K562 (cell line): ENCODE data around the gene BANP. TPM values are rescaled to one million over a fixed set of nuclear protein-coding genes. Genes with fewer than 3 reads are reported as not detected.

Experiments
- ATAC-seq: fragments of 200-7000 bp; cut with Tn5 transposase; 3 replicates; pipeline ENCODE4 v1.9.1; 2020; ENCODE audit warnings: moderate library complexity
- BruUV-seq: library from RNA; stranded (reverse); fragments of 400-500 nt; replicated peaks from 2 replicates; lab custom pipeline; 2021; lab: Mats Ljungman, UMichigan
- CTCF ChIA-PET: fragments of 300-600 bp; formaldehyde crosslinking; extraction: SDS; loops from one replicate; lab custom pipeline; 2021; ENCODE audit warnings: low intra/inter-chr PET ratio; lab: Yijun Ruan, JAX
- POLR2A ChIA-PET: fragments of 300-600, 350-650 bp; sonication (Branson Sonifier 250); formaldehyde crosslinking; extraction: SDS; loops from one replicate; lab custom pipeline; 2021; ENCODE audit warnings: antibody characterized with exemption, inconsistent platforms; lab: Yijun Ruan, JAX
- DNase-seq, 4 experiments: peaks; one replicate each; pipeline versions ENCODE4 v3.0.0 to v3.0.0-alpha.2; 2011 to 2018; ENCODE audit warnings: low spot score in 3 of 4, mixed read lengths in 3 of 4; ENCODE audit errors: extremely low read depth in 1 of 4
- FAIRE-seq: peaks from 2 replicates; lab custom pipeline; 2011; peaks lifted over from hg19 to GRCh38; lab: Jason Lieb, UNC
- H2AFZ ChIP-seq: 2 replicates; pipeline ENCODE4 v1.6.0; 2011; ENCODE audit warnings: low read depth, low read length, control low read depth, inconsistent platforms
- H3K27ac ChIP-seq: fragments of 200-600 bp; 3 replicates; pipeline ENCODE4 v1.8.0; 2011; ENCODE audit warnings: low read depth, mild to moderate bottlenecking, control low read depth, inconsistent platforms, low read length, moderate library complexity, mixed read lengths; ENCODE audit errors: extremely low read depth
- H3K27me3 ChIP-seq, 2 experiments: fragments of 300-600 bp in 1 of 2; 2 replicates in 1 of 2; 3 replicates in 1 of 2; pipeline versions ENCODE4 v1.6.0 to v1.8.0; 2011; ENCODE audit warnings: inconsistent platforms in 2 of 2, low read length in 2 of 2, mild to moderate bottlenecking in 1 of 2, mixed read lengths in 1 of 2, moderate library complexity in 1 of 2; ENCODE audit not compliant: control insufficient read depth in 2 of 2, insufficient read depth in 2 of 2
- H3K36me3 ChIP-seq: fragments of 300-600 bp; 3 replicates; pipeline ENCODE4 v1.8.0; 2011; ENCODE audit warnings: mild to moderate bottlenecking, low read length, inconsistent platforms; ENCODE audit not compliant: control insufficient read depth, insufficient read depth
- H3K4me1 ChIP-seq, 2 experiments: fragments of 200-600 bp in 1 of 2; replicated peaks in 1 of 2; 2 replicates in 1 of 2; 3 replicates in 1 of 2; pipeline versions ENCODE4 v1.5.1 to v1.8.0; 2011; ENCODE audit warnings: inconsistent platforms in 2 of 2, low read length in 2 of 2, mild to moderate bottlenecking in 1 of 2, mixed read lengths in 1 of 2, moderate library complexity in 1 of 2; ENCODE audit not compliant: control insufficient read depth in 2 of 2, insufficient read depth in 2 of 2
- H3K4me2 ChIP-seq: 2 replicates; pipeline ENCODE4 v1.6.1; 2011; ENCODE audit warnings: low read length, control low read depth, inconsistent platforms, mixed read lengths; ENCODE audit not compliant: insufficient read depth
- H3K4me3 ChIP-seq: fragments of 200-600 bp; sonication (generic), shearing (Covaris generic); 2 replicates; pipeline ENCODE4 v1.5.1; 2016; ENCODE audit warnings: control low read depth, inconsistent platforms
- H3K79me2 ChIP-seq: fragments of 200-600 bp; 3 replicates; pipeline ENCODE4 v1.8.0; 2011; ENCODE audit warnings: low read length, inconsistent platforms; ENCODE audit not compliant: control insufficient read depth, insufficient read depth
- H3K9ac ChIP-seq, 2 experiments: 2 replicates each; pipeline versions ENCODE4 v1.6.0 to v1.6.1; 2011; ENCODE audit warnings: low read depth in 2 of 2, low read length in 2 of 2, control low read depth in 1 of 2, inconsistent platforms in 1 of 2, mild to moderate bottlenecking in 1 of 2, mixed read lengths in 1 of 2; ENCODE audit not compliant: insufficient read depth in 1 of 2
- H3K9me1 ChIP-seq: one replicate; pipeline ENCODE4 v1.6.0; 2011; ENCODE audit warnings: inconsistent platforms, mild to moderate bottlenecking, low read length, moderate library complexity; ENCODE audit not compliant: control insufficient read depth, insufficient read depth
- H3K9me3 ChIP-seq: replicated peaks from 2 replicates; pipeline ENCODE4 v1.5.1; 2011; ENCODE audit warnings: low read depth, low read length, inconsistent platforms; ENCODE audit not compliant: control insufficient read depth, insufficient read depth
- H4K20me1 ChIP-seq: replicated peaks from 2 replicates; pipeline ENCODE4 v1.6.1; 2011; ENCODE audit warnings: low read length, inconsistent platforms, mixed read lengths; ENCODE audit not compliant: control insufficient read depth, insufficient read depth
- EGR1 ChIP-seq: fragments of 450-650 bp; conservative IDR thresholded peaks from 2 replicates; pipeline ENCODE4 v1.6.1; 2017; ENCODE audit warnings: mild to moderate bottlenecking
- GATA2 ChIP-seq: sonication (generic); formaldehyde crosslinking; IDR thresholded peaks from 2 replicates; pipeline ENCODE4 v1.4.0; 2020; ENCODE audit warnings: mild to moderate bottlenecking, missing genetic modification reagents
- SPI1 ChIP-seq: IDR thresholded peaks from 2 replicates; pipeline ENCODE4 v1.6.1; 2011; ENCODE audit warnings: low read depth, low read length, control low read depth, borderline replicate concordance
- ZNF184 ChIP-seq: sonication (generic); formaldehyde crosslinking; IDR thresholded peaks from 2 replicates; pipeline ENCODE4 v1.5.0; 2020; ENCODE audit warnings: missing genetic modification reagents
- WGBS: fragments of 100-300 bp; shearing (Covaris generic); methylation state at CpG from one replicate; pipeline ENCODE4 v1.1.6; 2016; ENCODE audit warnings: low coverage, mixed read lengths; ENCODE audit not compliant: insufficient coverage; ENCODE audit errors: missing lambda C conversion rate; 5-methylcytosine and 5-hydroxymethylcytosine counted together
- in situ Hi-C: fragments of 300-500 bp; cut with MboI; formaldehyde crosslinking; loops from 4 replicates; pipeline ENCODE4 v1.15.0; 2018; ENCODE audit warnings: inconsistent platforms, mixed read lengths
- intact Hi-C: fragments of 100-400 bp; cut with micrococcal nuclease; formaldehyde crosslinking; loops from 2 replicates; pipeline ENCODE4 v1.14.2; 2022
- polyA plus RNA-seq, 8 experiments: library from polyadenylated mRNA; depleted of rRNA in 4 of 8; stranded (reverse) in 5 of 8; unstranded in 3 of 8; fragments of >200 nt; fragmentation: Nextera tagmentation in 2 of 8; fragmentation: Illumina TruSeq in 1 of 8; extraction: Ambion mirVana in 2 of 8; extraction: Trizol in 1 of 8; gene quantifications; 2 replicates each; pipeline versions ENCODE4 v1.2.1 to v1.2.3, GENCODE V29; 2011 to 2014; ENCODE audit warnings: inconsistent platforms in 1 of 8, missing spikeins in 1 of 8
- total RNA-seq, 7 experiments: library from RNA; depleted of rRNA in 6 of 7; stranded (reverse); fragments of >200 nt in 6 of 7; fragmentation: Illumina TruSeq in 2 of 7; extraction: Trizol in 2 of 7; gene quantifications; 2 replicates each; pipeline versions ENCODE4 v1.2.1 to v1.2.3, GENCODE V29; 2011 to 2021; ENCODE audit warnings: low replicate concordance in 1 of 7
- TF ChIP-seq, protein P1 (sequence below), 3 experiments: IDR thresholded peaks in 2 of 3; conservative IDR thresholded peaks in 1 of 3; 2 replicates each; pipeline ENCODE4 v1.5.1; 2011 to 2012; ENCODE audit warnings: low read length in 3 of 3, mild to moderate bottlenecking in 3 of 3, control low read depth in 2 of 3, improper control_type of control experiment in 1 of 3, inconsistent platforms in 1 of 3, low read depth in 1 of 3, mixed read lengths in 1 of 3, moderate library complexity in 1 of 3; ENCODE audit not compliant: insufficient read depth in 2 of 3

The BANP gene
- total and polyA plus RNA-seq, 9 of the 15 experiments (the other 6 are each of a cell fraction or from before 2014, with no cell fraction given) = 4.6 to 22.1 (median 15.6) TPM

GRCh38 chr16:87926246-87927194 is 24.7 kb upstream of the BANP start:
- ChIA-PET CTCF (no interaction called here), POLR2A (no interaction called here)
- H3K4me3 ChIP-seq = no peak overlapping the region
- in situ Hi-C loops = no loop called here
- H3K9me1 ChIP-seq = no peaks in the 10 kb centered on the region
- intact Hi-C loops = no loop called here
- H4K20me1 ChIP-seq = peaks cover 2% of the 10 kb centered on the region; the same call in 1 of the 2 replicates
- ATAC-seq (no peak), DNase-seq (no peak), FAIRE-seq (no peak)
- no peaks in the 10 kb centered on the region for H3K36me3 ChIP-seq
- H3K9ac ChIP-seq = no peak overlapping the region
- WGBS = 6% methylated on average over 41 of the region's 44 CpGs
- no peaks in the 10 kb centered on the region for H3K79me2 ChIP-seq
- no peak overlapping the region for H3K4me2 ChIP-seq
- H3K27ac ChIP-seq = no peak overlapping the region
- BruUV-seq = no TSS peak
- H2AFZ ChIP-seq = no peak overlapping the region
- peaks cover 33 to 70% of the 10 kb centered on the region in 2 experiments for H3K27me3 ChIP-seq
- TF ChIP-seq EGR1 (peak; percentile 67), SPI1 (0 out of 2 replicates have a peak, but pooled peaks have one; percentile 12), GATA2 (CRISPR knock-in tag) (no peak)
- no peaks in the 10 kb centered on the region for H3K9me3 ChIP-seq
- peaks cover 0 to 10% of the 10 kb centered on the region in 2 experiments; a peak in 3 of 5 replicates for H3K4me1 ChIP-seq

- in situ Hi-C loops = no loop called here
- H3K9me1 ChIP-seq = no peaks in the 10 kb centered on the region
- BruUV-seq = no TSS peak
- no peak overlapping the region for H3K4me3 ChIP-seq
- no peak overlapping the region for H3K27ac ChIP-seq
- H3K27me3 ChIP-seq = peaks cover 39 to 74% of the 10 kb centered on the region in 2 experiments
- no peaks in the 10 kb centered on the region for H3K79me2 ChIP-seq
- no peak for TF ChIP-seq ZNF184 (CRISPR knock-in tag)
- TF ChIP-seq, protein P1, sequence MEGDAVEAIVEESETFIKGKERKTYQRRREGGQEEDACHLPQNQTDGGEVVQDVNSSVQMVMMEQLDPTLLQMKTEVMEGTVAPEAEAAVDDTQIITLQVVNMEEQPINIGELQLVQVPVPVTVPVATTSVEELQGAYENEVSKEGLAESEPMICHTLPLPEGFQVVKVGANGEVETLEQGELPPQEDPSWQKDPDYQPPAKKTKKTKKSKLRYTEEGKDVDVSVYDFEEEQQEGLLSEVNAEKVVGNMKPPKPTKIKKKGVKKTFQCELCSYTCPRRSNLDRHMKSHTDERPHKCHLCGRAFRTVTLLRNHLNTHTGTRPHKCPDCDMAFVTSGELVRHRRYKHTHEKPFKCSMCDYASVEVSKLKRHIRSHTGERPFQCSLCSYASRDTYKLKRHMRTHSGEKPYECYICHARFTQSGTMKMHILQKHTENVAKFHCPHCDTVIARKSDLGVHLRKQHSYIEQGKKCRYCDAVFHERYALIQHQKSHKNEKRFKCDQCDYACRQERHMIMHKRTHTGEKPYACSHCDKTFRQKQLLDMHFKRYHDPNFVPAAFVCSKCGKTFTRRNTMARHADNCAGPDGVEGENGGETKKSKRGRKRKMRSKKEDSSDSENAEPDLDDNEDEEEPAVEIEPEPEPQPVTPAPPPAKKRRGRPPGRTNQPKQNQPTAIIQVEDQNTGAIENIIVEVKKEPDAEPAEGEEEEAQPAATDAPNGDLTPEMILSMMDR (IDR thresholded peaks at IDR 0.05 in 2 of 3, conservative IDR thresholded peaks at IDR 0.05 in 1 of 3; ENCODE audit: insufficient read depth in 2 of 3, low read depth in 1 of 3, low read length in 3 of 3) = 0 out of 6 replicates have a peak, but pooled peaks of 1 of the 3 experiments have one; percentile 16
- TF ChIP-seq, all 486 proteins: peak for 1
- ChIA-PET POLR2A (interaction anchor here (0.6 kb wide), 1 partner anchor 24 kb away, joined by 3 read pairs; the partner anchor contains the start of gene BANP), CTCF (no interaction called here)
- ATAC-seq = no peak; the same call in 2 of the 3 replicates
- WGBS = 4% methylated on average over 4 of the region's 4 CpGs
- no peak for DNase-seq
- no peaks in the 10 kb centered on the region for H3K36me3 ChIP-seq
- intact Hi-C loops = no loop called here
- peaks cover 0 to 14% of the 10 kb centered on the region in 2 experiments; a peak in 3 of 5 replicates for H3K4me1 ChIP-seq
- no peak overlapping the region for H2AFZ ChIP-seq
- H4K20me1 ChIP-seq = peaks cover 4% of the 10 kb centered on the region; the same call in 1 of the 2 replicates
- H3K9ac ChIP-seq = no peak overlapping the region
- no peaks in the 10 kb centered on the region for H3K9me3 ChIP-seq
- no peak overlapping the region for H3K4me2 ChIP-seq
- FAIRE-seq = no peak
Observed at GRCh38 chr16:87927195-87927562, 24.1 kb upstream of the BANP start.
